ENCODE measurements around the gene FGF14.

FGF14 gene

DNA sequence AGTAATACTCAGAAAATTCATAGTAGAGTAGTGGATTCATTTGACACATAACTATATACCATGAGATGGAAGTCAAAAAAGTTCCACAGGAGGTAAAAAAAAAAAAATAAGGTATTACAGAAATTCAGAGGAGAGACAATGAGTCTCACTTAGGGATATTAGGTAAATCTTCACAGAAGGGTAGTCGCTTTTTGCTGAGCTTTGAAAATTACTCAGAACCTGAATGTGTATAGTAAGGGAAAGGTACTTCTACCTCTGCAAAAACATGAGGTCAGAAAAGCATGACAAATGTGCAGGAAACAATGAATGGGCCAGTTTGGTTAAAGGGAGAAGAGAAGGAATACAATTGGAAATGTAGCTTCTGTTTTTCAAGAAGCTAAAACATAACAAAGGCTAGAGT is 698.8 kb downstream of the FGF14 start:
- no peak for DNase-seq

GRCh38 chr13:101700598-101700997 is 701.2 kb downstream of the FGF14 start:
- DNase-seq, result no peak

GRCh38 chr13:101698400-101698799 is 703.4 kb downstream of the FGF14 start:
- DNase-seq, result no peak

DNA sequence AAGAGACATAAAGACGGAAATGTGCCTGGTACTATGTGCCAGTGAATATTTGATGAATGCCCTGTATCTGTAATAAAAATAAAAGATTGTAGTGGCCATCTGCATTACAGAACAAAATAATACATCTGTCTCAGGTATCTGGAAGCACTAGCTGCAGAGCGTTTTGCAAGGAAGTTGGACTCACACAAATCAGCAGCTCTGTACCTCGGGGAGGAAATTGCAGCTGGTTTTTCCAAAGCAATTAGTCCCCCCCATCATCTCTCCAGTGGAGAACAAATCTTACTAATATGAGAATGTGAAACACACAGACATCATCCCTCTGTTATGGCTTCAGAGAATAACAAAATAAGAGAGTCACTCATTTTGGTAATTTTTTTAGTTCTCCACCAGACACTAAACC is 704.1 kb downstream of the FGF14 start:
- no peak for DNase-seq

DNA sequence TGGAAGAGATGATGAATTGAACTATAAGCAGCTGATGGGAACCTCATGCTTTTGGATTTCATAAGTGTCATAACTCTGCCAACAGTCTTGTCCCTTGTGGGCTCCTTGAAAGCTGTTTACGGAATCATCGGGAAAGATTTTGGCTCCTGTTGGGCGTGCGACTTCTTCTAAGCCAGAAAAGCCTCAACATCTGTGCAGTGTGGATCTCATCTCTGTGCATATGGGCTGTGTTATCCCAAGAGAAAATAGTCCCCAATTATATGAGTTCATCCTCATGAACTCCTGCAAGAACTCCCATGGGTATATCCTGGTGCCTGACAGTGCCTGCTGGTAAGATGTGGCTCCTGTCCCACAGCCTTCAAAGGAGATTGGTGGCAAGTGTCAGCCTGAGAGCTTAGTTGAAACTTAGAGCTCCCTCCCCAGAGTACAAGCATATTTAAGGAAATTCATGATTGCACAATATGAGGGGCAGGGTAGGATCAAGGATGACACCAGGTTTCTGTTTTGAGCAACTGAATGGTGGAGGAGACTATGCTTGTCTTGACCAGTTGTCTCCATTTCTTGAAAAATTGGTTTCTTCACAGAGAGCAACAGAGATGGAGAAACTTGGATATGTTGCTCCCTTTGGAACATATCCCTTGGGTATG is 705.9 kb downstream of the FGF14 start:
- DNase-seq, result no peak

DNA sequence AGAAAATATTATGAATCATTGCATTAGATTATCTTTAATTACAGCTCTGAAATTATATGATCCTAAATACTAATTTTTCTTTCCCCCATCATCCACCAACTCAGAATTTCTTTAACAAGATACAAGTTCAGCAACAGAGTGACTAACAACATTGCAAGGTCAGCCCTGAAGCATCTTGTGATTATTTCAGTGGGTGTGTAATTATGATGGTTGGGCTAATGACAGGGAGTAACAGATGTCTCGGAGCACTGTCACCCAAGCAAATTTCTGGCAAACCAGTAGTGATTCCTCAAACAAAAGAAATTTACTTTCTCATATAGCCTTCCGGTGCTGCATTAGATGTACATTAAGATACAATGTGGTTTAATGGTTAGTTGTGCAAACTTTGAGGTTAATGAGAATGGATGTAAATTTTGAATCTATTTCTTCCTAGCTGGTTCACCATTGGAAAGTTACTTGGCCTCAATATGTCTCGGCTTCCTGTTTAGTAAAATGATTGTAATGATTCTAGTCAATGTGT is 710.4 kb downstream of the FGF14 start:
- no peak for DNase-seq

DNA sequence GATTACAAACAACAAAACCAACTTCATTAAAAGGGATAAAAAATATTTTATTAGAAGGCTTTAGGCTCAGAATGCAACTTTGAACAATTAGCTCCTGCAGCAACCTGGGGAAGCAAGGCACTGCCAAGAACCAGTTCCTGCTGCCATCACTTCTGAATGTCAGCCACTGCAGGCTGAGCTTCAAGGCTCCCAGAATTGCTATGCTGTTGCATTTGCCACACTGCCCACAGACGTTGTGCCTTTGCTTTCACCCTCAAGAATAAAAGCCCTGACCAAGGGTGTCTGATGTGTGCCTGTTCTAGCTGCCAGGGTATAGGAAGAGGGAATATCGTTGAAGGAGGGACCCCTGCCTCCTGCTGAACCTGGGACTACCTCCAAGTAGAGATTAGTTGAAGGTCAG is 711.0 kb downstream of the FGF14 start:
- DNase-seq, result no peak

DNA sequence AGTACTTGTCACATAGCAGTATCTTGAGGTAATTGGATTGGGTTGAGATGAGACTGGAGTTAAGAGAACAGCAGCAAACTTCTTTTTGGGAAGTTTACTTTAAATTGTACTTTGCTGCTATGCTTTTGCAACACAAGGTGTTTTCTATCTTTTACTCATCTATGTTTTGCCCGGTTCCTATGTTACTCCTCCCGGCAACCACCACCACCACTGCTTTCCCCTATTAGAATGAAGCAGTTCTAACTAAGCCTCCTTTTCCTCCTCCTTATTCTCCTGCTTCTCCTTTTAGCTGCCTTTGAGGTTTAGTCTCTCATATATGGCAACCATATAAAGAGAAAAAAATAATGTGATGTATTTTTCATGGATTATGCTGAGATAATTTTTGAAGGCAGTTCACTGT is 715.8 kb downstream of the FGF14 start:
- DNase-seq, result no peak

GRCh38 chr13:101681834-101682233 is 720.0 kb downstream of the FGF14 start:
- DNase-seq, result no peak

GRCh38 chr13:101673360-101674105 is 728.3 kb downstream of the FGF14 start:
- DNase-seq, result no peak

- peak; percentile 79 for DNase-seq
Observed at GRCh38 chr13:101661839-101662238, 740.0 kb downstream of the FGF14 start.
